ENCODE data around the gene SLC4A5.

SLC4A5 gene

GRCh38 chr2:74312913-74313312, 30.3 kb downstream of the SLC4A5 start:
- Histone ChIP-seq H3K4me3 (ENCODE audit: low read length) (no peak overlapping the region), H3K9me3 (ENCODE audit: insufficient read depth, low read depth, low read length) (no peaks in the 10 kb centered on the region; the same call in 1 of the 2 replicates), H3K27ac (ENCODE audit: low read length) (no peak overlapping the region), H3K27me3 (ENCODE audit: insufficient read depth, low read length) (no peaks in the 10 kb centered on the region), H3K4me1 (ENCODE audit: insufficient read depth, low read length) (peaks cover 5% of the 10 kb centered on the region; the same call in 1 of the 2 replicates), H3K9ac (ENCODE audit: low read depth, low read length) (no peak overlapping the region), H3K36me3 (ENCODE audit: insufficient read depth, low read depth, low read length) (no peaks in the 10 kb centered on the region)

- Histone ChIP-seq H3K27ac (ENCODE audit: low read length) (no peak overlapping the region), H3K4me1 (ENCODE audit: insufficient read depth, low read length) (no peaks in the 10 kb centered on the region), H3K36me3 (ENCODE audit: insufficient read depth, low read depth, low read length) (no peaks in the 10 kb centered on the region), H3K9ac (ENCODE audit: low read depth, low read length) (no peak overlapping the region), H3K9me3 (ENCODE audit: insufficient read depth, low read depth, low read length) (peaks cover 4% of the 10 kb centered on the region), H3K4me3 (ENCODE audit: low read length) (no peak overlapping the region), H3K27me3 (ENCODE audit: insufficient read depth, low read length) (no peaks in the 10 kb centered on the region)
These were observed 35.5 kb downstream of the SLC4A5 start for GRCh38 chr2:74307720-74308119.

DNA sequence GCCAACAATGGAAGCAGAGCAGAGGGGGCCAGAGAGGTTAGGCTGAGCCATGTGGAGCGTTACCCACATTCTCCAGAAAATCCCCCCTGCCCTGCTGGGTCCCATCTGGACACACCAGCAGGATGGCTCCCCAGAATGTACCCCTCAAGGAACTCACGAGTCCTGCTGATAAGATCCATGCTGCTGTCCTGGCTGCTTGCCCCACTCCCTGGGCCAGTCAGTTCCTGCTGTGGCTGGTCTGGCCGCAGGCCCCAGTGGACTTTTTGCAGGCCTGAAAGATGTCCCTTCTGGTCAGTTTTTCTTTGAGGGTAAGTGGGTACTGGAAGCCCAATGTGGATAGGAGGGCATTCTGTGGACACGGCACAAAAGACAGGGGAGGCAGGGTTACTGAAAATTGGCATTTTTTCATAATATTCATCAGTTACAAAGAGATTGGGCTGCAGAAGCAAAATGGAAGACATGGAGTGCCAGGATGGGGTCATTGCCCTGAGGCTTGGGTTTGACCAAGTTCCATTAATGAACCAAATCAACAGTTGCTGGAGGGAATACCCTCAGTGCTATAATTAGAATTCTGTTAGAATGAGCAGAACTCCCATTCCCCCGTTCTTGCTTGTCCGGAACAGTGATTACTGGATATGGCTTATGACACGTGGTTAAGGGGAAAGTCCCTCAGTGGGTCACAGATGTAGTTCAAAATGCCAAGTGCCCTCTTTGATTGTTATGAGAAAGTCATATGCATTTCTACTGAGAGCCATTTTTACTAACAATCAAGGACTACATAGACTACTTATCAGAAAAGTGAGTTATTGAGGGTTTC, 38.7 kb downstream of the SLC4A5 start:
- Histone ChIP-seq H3K4me1 (ENCODE audit: insufficient read depth, low read length) (no peaks in the 10 kb centered on the region), H3K36me3 (ENCODE audit: insufficient read depth, low read depth, low read length) (no peaks in the 10 kb centered on the region), H3K27ac (ENCODE audit: low read length) (no peak overlapping the region), H3K9ac (ENCODE audit: low read depth, low read length) (no peak overlapping the region), H3K9me3 (ENCODE audit: insufficient read depth, low read depth, low read length) (peaks cover 4% of the 10 kb centered on the region), H3K4me3 (ENCODE audit: low read length) (no peak overlapping the region), H3K27me3 (ENCODE audit: insufficient read depth, low read length) (no peaks in the 10 kb centered on the region)

GRCh38 chr2:74302865-74303264, 40.4 kb downstream of the SLC4A5 start:
- Histone ChIP-seq H3K27ac (ENCODE audit: low read length) (no peak overlapping the region), H3K9me3 (ENCODE audit: insufficient read depth, low read depth, low read length) (peaks cover 9% of the 10 kb centered on the region), H3K9ac (ENCODE audit: low read depth, low read length) (no peak overlapping the region), H3K36me3 (ENCODE audit: insufficient read depth, low read depth, low read length) (no peaks in the 10 kb centered on the region), H3K4me3 (ENCODE audit: low read length) (no peak overlapping the region), H3K4me1 (ENCODE audit: insufficient read depth, low read length) (no peaks in the 10 kb centered on the region), H3K27me3 (ENCODE audit: insufficient read depth, low read length) (no peaks in the 10 kb centered on the region)

- Histone ChIP-seq H3K36me3 (ENCODE audit: insufficient read depth, low read depth, low read length) (no peaks in the 10 kb centered on the region), H3K4me3 (ENCODE audit: low read length) (no peak overlapping the region), H3K4me1 (ENCODE audit: insufficient read depth, low read length) (no peaks in the 10 kb centered on the region), H3K9me3 (ENCODE audit: insufficient read depth, low read depth, low read length) (peaks cover 7% of the 10 kb centered on the region; the same call in 1 of the 2 replicates), H3K27me3 (ENCODE audit: insufficient read depth, low read length) (no peaks in the 10 kb centered on the region), H3K27ac (ENCODE audit: low read length) (no peak overlapping the region), H3K9ac (ENCODE audit: low read depth, low read length) (no peak overlapping the region)
These were observed 42.0 kb downstream of the SLC4A5 start for GRCh38 chr2:74301262-74301661.

DNA sequence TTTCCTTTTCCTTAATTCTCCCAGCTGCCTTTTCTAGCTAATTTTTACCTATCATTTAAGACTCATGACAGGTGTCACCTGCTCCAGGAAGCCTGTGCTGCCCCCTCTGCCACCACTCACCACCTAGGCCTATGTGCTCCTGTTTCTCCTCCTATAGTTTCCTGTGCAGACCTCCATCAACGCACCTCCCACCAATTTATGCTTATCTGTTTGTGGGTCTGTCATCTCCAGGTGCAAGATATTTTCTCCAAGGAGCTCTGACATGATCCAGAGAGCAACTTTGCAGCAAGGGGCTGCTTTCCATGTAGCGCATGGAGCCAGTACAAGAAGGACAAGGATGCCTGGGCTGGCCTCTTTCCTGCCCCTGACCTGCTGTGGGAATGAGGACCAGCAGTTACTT, 42.7 kb downstream of the SLC4A5 start:
- H3K36me3 ChIP-seq (ENCODE audit: insufficient read depth, low read depth, low read length), result no peaks in the 10 kb centered on the region
- peaks cover 7% of the 10 kb centered on the region; the same call in 1 of the 2 replicates for H3K9me3 ChIP-seq (ENCODE audit: insufficient read depth, low read depth, low read length)
- no peaks in the 10 kb centered on the region for H3K27me3 ChIP-seq (ENCODE audit: insufficient read depth, low read length)
- H3K27ac ChIP-seq (ENCODE audit: low read length), result no peak overlapping the region
- H3K4me3 ChIP-seq (ENCODE audit: low read length), result no peak overlapping the region
- no peak overlapping the region for H3K9ac ChIP-seq (ENCODE audit: low read depth, low read length)
- H3K4me1 ChIP-seq (ENCODE audit: insufficient read depth, low read length), result no peaks in the 10 kb centered on the region

- peaks cover 7% of the 10 kb centered on the region; the same call in 1 of the 2 replicates for H3K9me3 ChIP-seq (ENCODE audit: insufficient read depth, low read depth, low read length)
- H3K9ac ChIP-seq (ENCODE audit: low read depth, low read length), result no peak overlapping the region
- no peaks in the 10 kb centered on the region for H3K27me3 ChIP-seq (ENCODE audit: insufficient read depth, low read length)
- no peaks in the 10 kb centered on the region for H3K4me1 ChIP-seq (ENCODE audit: insufficient read depth, low read length)
- H3K27ac ChIP-seq (ENCODE audit: low read length), result no peak overlapping the region
- no peaks in the 10 kb centered on the region for H3K36me3 ChIP-seq (ENCODE audit: insufficient read depth, low read depth, low read length)
- no peak overlapping the region for H3K4me3 ChIP-seq (ENCODE audit: low read length)
These were observed 45.3 kb downstream of the SLC4A5 start for GRCh38 chr2:74297950-74298349.

DNA sequence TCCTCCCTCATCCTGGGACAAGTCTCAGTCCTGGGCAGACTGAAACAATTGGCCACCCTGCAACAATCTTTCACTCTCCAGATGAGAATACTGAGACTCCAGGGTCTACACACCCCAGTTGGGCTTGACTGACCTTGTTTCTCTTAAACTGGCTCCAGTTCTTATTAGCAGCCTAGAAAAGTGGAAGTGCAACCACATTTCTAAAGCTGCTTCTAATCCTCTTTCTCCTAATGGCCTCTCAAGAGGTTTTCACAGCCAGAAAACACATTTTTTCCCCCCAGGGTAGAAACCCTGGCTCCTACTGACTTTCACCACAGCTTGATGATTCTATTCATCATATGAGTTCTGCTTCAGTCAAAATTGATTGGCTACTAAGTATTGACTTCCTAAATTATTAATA, 45.8 kb downstream of the SLC4A5 start:
- Histone ChIP-seq H3K4me1 (ENCODE audit: insufficient read depth, low read length) (no peaks in the 10 kb centered on the region), H3K27me3 (ENCODE audit: insufficient read depth, low read length) (no peaks in the 10 kb centered on the region), H3K36me3 (ENCODE audit: insufficient read depth, low read depth, low read length) (no peaks in the 10 kb centered on the region), H3K27ac (ENCODE audit: low read length) (no peak overlapping the region), H3K9me3 (ENCODE audit: insufficient read depth, low read depth, low read length) (peaks cover 7% of the 10 kb centered on the region; the same call in 1 of the 2 replicates), H3K9ac (ENCODE audit: low read depth, low read length) (no peak overlapping the region), H3K4me3 (ENCODE audit: low read length) (no peak overlapping the region)

DNA sequence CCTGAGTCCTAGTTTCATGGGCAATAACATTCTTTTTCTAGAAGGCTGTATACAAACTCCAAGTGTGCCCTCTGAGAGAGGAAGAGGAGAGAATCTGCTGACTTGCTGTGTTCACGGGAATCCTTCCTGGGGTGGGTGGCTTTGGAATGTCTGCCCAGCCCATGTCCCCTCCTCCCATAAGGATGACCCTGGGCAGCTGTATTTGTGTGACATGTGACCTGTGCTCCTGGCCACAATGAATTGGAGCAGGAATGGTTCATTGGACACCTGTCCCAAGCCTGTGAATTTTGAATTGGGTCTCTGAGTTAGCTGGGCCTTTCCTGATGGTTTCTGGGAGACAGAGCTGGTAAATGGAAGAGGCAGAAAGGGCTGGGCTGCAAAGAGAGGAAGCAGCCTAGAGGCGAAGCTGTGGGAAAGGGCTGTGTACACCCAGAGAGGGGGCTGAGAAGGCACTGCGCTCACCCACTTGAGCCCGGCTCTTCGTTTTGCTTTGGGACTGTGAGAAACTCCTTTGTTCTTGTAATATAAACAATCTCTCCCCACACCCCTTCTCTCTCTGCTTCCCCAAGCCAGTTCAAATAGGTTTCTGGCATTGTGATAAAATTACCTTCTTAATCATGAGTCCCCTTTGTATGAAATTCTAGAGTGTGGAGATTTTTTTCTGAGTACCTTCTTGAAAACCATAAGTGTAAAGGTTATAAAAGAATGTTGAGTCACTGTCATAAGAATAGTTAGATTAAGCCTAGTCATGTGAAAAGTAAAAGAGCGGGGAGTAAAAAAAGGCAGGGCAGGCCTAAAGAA, 49.8 kb downstream of the SLC4A5 start:
- Histone ChIP-seq H3K4me3 (ENCODE audit: low read length) (no peak overlapping the region), H3K27me3 (ENCODE audit: insufficient read depth, low read length) (no peaks in the 10 kb centered on the region), H3K4me1 (ENCODE audit: insufficient read depth, low read length) (no peaks in the 10 kb centered on the region), H3K27ac (ENCODE audit: low read length) (no peak overlapping the region), H3K9me3 (ENCODE audit: insufficient read depth, low read depth, low read length) (peaks cover 4% of the 10 kb centered on the region; the same call in 1 of the 2 replicates), H3K9ac (ENCODE audit: low read depth, low read length) (no peak overlapping the region), H3K36me3 (ENCODE audit: insufficient read depth, low read depth, low read length) (no peaks in the 10 kb centered on the region)

GRCh38 chr2:74292751-74293150, 50.5 kb downstream of the SLC4A5 start:
- Histone ChIP-seq H3K36me3 (ENCODE audit: insufficient read depth, low read depth, low read length) (no peaks in the 10 kb centered on the region), H3K9ac (ENCODE audit: low read depth, low read length) (no peak overlapping the region)

GRCh38 chr2:74291886-74292621, 51.2 kb downstream of the SLC4A5 start:
- H3K9me3 ChIP-seq (ENCODE audit: insufficient read depth, low read depth, low read length), result no peaks in the 10 kb centered on the region
- peaks cover 7% of the 10 kb centered on the region; the same call in 1 of the 2 replicates for H3K27me3 ChIP-seq (ENCODE audit: insufficient read depth, low read length)
- H3K27ac ChIP-seq (ENCODE audit: low read length), result no peak overlapping the region
- H3K4me3 ChIP-seq (ENCODE audit: low read length), result no peak overlapping the region
- H3K9ac ChIP-seq (ENCODE audit: low read depth, low read length), result no peak overlapping the region
- H3K4me1 ChIP-seq (ENCODE audit: insufficient read depth, low read length), result no peaks in the 10 kb centered on the region
- no peaks in the 10 kb centered on the region for H3K36me3 ChIP-seq (ENCODE audit: insufficient read depth, low read depth, low read length)

More at GRCh38 chr2:74292751-74293150, 50.5 kb downstream of the SLC4A5 start:
- peaks cover 1% of the 10 kb centered on the region; the same call in 1 of the 2 replicates for H3K27me3 ChIP-seq (ENCODE audit: insufficient read depth, low read length)
- H3K27ac ChIP-seq (ENCODE audit: low read length), result no peak overlapping the region
- H3K9me3 ChIP-seq (ENCODE audit: insufficient read depth, low read depth, low read length), result peaks cover under 1% of the 10 kb centered on the region; the same call in 1 of the 2 replicates
- H3K4me3 ChIP-seq (ENCODE audit: low read length), result no peak overlapping the region
- no peaks in the 10 kb centered on the region for H3K4me1 ChIP-seq (ENCODE audit: insufficient read depth, low read length)
